ENCODE results near the gene LRR1. TPM values are rescaled to one million over a fixed set of nuclear protein-coding genes. Genes with fewer than 3 reads are reported as not detected.
"Not testable (repeated sequence)": the region's sequence is repeated elsewhere in the genome, so short reads cannot be mapped to it uniquely, and the experiment has no call there.

The LRR1 gene
- total RNA-seq, 6 experiments from 2014 or later: 3.1 to 5.6 (median 4.3) TPM

GRCh38 chr14:49612671-49613070 is 13.9 kb downstream of the LRR1 start:
- no peaks in the 10 kb centered on the region for H3K36me3 ChIP-seq
- no peaks in the 10 kb centered on the region for H3K9me3 ChIP-seq
- no peak overlapping the region for H3K27ac ChIP-seq
- TF ChIP-seq CTCF (IDR thresholded peaks at IDR 0.05) (no peak), POLR2A (IDR thresholded peaks at IDR 0.05) (no peak)
- H3K4me3 ChIP-seq: no peak overlapping the region
- ATAC-seq (no peak), DNase-seq (no peak)
- 93% methylated on average over 4 of the region's 8 CpGs for WGBS (ENCODE audit: insufficient coverage, low coverage, low lambda C conversion rate, missing lambda C conversion rate)
- no peaks in the 10 kb centered on the region for H3K4me1 ChIP-seq
- intact Hi-C loops (cut with DNase I): no loop called here
- no peaks in the 10 kb centered on the region for H3K27me3 ChIP-seq

GRCh38 chr14:49614196-49614595 is 15.5 kb downstream of the LRR1 start:
- 97% methylated on average over 2 of the region's 2 CpGs for WGBS (ENCODE audit: insufficient coverage, low coverage, low lambda C conversion rate, missing lambda C conversion rate)
- peaks cover 0 to 10% (median 5%) of the 10 kb centered on the region in 4 donors for H3K36me3 ChIP-seq

GRCh38 chr14:49615776-49616175 is 17.0 kb downstream of the LRR1 start:
- intact Hi-C loops (cut with DNase I): no loop called here
- no peak overlapping the region for H3K27ac ChIP-seq
- no peak for TF ChIP-seq CTCF (IDR thresholded peaks at IDR 0.05)
- TF ChIP-seq POLR2A (IDR thresholded peaks at IDR 0.05): no peak
- 86% methylated on average over 4 of the region's 6 CpGs for WGBS (ENCODE audit: insufficient coverage, low coverage, low lambda C conversion rate, missing lambda C conversion rate)
- H3K4me1 ChIP-seq: no peaks in the 10 kb centered on the region
- no peak for ATAC-seq
- H3K4me3 ChIP-seq: no peak overlapping the region
- no peaks in the 10 kb centered on the region for H3K9me3 ChIP-seq
- peaks cover 0 to 10% (median 5%) of the 10 kb centered on the region in 4 donors for H3K36me3 ChIP-seq
- no peak for DNase-seq
- no peaks in the 10 kb centered on the region for H3K27me3 ChIP-seq

More at GRCh38 chr14:49614196-49614595, 15.5 kb downstream of the LRR1 start:
- no peak for ATAC-seq
- TF ChIP-seq CTCF (IDR thresholded peaks at IDR 0.05) (no peak), POLR2A (IDR thresholded peaks at IDR 0.05) (no peak)
- Histone ChIP-seq H3K9me3 (no peaks in the 10 kb centered on the region), H3K27ac (no peak overlapping the region), H3K4me3 (no peak overlapping the region), H3K27me3 (no peaks in the 10 kb centered on the region), H3K4me1 (no peaks in the 10 kb centered on the region)
- DNase-seq: no peak
- intact Hi-C loops (cut with DNase I): no loop called here

- WGBS (ENCODE audit: insufficient coverage, low coverage, low lambda C conversion rate, missing lambda C conversion rate): 89% methylated on average over 6 of the region's 6 CpGs
- Histone ChIP-seq H3K36me3 (peaks cover 0 to 10% (median 5%) of the 10 kb centered on the region in 4 donors), H3K4me3 (no peak overlapping the region), H3K27ac (no peak overlapping the region), H3K4me1 (peaks cover 0 to 5% (median 0%) of the 10 kb centered on the region in 4 donors), H3K9me3 (no peaks in the 10 kb centered on the region), H3K27me3 (no peaks in the 10 kb centered on the region)
- no peak for ATAC-seq
- TF ChIP-seq POLR2A (IDR thresholded peaks at IDR 0.05): no peak
- TF ChIP-seq CTCF (IDR thresholded peaks at IDR 0.05): no peak
- intact Hi-C loops (cut with DNase I): no loop called here
- DNase-seq: no peak
Measured at GRCh38 chr14:49617852-49618519, 19.2 kb downstream of the LRR1 start.

GRCh38 chr14:49619273-49619672 is 20.5 kb downstream of the LRR1 start:
- ATAC-seq; intact Hi-C loops (cut with DNase I); DNase-seq; H3K27ac ChIP-seq; H3K27me3 ChIP-seq; H3K9me3 ChIP-seq: not testable (repeated sequence)
- Histone ChIP-seq H3K4me1 (peaks cover 0 to 15% (median 3%) of the 10 kb centered on the region in 4 donors), H3K36me3 (peaks cover 0 to 10% (median 5%) of the 10 kb centered on the region in 4 donors), H3K4me3 (peak overlapping the region; percentile 92 to 97 (median 95))
- WGBS (ENCODE audit: insufficient coverage, low coverage, low lambda C conversion rate, missing lambda C conversion rate): 44% methylated on average over 19 of the region's 19 CpGs
